ENCODE data around the gene SNX27.
A peak's percentile ranks its signal among the peaks of the same experiment; 100 is the strongest.

- TF ChIP-seq, protein P1, sequence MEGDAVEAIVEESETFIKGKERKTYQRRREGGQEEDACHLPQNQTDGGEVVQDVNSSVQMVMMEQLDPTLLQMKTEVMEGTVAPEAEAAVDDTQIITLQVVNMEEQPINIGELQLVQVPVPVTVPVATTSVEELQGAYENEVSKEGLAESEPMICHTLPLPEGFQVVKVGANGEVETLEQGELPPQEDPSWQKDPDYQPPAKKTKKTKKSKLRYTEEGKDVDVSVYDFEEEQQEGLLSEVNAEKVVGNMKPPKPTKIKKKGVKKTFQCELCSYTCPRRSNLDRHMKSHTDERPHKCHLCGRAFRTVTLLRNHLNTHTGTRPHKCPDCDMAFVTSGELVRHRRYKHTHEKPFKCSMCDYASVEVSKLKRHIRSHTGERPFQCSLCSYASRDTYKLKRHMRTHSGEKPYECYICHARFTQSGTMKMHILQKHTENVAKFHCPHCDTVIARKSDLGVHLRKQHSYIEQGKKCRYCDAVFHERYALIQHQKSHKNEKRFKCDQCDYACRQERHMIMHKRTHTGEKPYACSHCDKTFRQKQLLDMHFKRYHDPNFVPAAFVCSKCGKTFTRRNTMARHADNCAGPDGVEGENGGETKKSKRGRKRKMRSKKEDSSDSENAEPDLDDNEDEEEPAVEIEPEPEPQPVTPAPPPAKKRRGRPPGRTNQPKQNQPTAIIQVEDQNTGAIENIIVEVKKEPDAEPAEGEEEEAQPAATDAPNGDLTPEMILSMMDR (IDR thresholded peaks at IDR 0.05; ENCODE audit: low read depth, low read length, missing input control): no peak
- TF ChIP-seq MAX (IDR thresholded peaks at IDR 0.05) (no peak), HNF4G (IDR thresholded peaks at IDR 0.05) (no peak), TAF1 (conservative IDR thresholded peaks at IDR 0.05) (no peak)
- TF ChIP-seq, protein P2, sequence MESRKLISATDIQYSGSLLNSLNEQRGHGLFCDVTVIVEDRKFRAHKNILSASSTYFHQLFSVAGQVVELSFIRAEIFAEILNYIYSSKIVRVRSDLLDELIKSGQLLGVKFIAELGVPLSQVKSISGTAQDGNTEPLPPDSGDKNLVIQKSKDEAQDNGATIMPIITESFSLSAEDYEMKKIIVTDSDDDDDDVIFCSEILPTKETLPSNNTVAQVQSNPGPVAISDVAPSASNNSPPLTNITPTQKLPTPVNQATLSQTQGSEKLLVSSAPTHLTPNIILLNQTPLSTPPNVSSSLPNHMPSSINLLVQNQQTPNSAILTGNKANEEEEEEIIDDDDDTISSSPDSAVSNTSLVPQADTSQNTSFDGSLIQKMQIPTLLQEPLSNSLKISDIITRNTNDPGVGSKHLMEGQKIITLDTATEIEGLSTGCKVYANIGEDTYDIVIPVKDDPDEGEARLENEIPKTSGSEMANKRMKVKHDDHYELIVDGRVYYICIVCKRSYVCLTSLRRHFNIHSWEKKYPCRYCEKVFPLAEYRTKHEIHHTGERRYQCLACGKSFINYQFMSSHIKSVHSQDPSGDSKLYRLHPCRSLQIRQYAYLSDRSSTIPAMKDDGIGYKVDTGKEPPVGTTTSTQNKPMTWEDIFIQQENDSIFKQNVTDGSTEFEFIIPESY (IDR thresholded peaks at IDR 0.05): no peak
- TF ChIP-seq, protein P3, sequence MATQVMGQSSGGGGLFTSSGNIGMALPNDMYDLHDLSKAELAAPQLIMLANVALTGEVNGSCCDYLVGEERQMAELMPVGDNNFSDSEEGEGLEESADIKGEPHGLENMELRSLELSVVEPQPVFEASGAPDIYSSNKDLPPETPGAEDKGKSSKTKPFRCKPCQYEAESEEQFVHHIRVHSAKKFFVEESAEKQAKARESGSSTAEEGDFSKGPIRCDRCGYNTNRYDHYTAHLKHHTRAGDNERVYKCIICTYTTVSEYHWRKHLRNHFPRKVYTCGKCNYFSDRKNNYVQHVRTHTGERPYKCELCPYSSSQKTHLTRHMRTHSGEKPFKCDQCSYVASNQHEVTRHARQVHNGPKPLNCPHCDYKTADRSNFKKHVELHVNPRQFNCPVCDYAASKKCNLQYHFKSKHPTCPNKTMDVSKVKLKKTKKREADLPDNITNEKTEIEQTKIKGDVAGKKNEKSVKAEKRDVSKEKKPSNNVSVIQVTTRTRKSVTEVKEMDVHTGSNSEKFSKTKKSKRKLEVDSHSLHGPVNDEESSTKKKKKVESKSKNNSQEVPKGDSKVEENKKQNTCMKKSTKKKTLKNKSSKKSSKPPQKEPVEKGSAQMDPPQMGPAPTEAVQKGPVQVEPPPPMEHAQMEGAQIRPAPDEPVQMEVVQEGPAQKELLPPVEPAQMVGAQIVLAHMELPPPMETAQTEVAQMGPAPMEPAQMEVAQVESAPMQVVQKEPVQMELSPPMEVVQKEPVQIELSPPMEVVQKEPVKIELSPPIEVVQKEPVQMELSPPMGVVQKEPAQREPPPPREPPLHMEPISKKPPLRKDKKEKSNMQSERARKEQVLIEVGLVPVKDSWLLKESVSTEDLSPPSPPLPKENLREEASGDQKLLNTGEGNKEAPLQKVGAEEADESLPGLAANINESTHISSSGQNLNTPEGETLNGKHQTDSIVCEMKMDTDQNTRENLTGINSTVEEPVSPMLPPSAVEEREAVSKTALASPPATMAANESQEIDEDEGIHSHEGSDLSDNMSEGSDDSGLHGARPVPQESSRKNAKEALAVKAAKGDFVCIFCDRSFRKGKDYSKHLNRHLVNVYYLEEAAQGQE (IDR thresholded peaks at IDR 0.05): no peak
- TF ChIP-seq, protein P4, sequence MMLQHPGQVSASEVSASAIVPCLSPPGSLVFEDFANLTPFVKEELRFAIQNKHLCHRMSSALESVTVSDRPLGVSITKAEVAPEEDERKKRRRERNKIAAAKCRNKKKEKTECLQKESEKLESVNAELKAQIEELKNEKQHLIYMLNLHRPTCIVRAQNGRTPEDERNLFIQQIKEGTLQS (IDR thresholded peaks at IDR 0.05): peak; percentile 10
Observed at GRCh38 chr1:151739590-151740355, 127.9 kb downstream of the SNX27 start.
